ENCODE measurements around the gene PRDM12.

Gene PRDM12

DNA sequence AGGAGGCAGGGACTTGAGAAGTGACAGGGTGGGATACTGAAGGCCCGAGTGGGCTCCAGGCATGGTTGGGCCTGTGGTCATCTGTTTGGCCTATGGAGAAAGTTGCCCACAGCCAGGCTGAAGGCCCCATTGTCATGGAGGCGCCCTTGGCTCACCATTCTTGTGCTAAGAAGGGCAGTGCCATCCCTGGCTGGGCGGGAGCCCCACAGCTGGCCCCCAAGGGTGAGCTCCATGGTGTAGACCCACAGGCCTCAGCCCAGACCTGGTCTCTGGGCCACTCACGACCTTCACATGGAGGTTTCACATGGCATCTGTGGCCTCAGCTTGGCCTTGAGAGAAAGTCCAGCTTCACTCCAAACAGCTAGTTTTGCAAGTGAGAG lies 34.3 kb upstream of the PRDM12 start:
- DNase-seq (ENCODE audit: low spot score) = no peak
- Histone ChIP-seq H3K4me2 (ENCODE audit: insufficient read depth, low read length, poor library complexity, severe bottlenecking) (no peak overlapping the region), H3K23ac (ENCODE audit: low read depth, low read length, poor library complexity) (no peak overlapping the region), H3K27ac (replicated peaks; ENCODE audit: low read length) (no peak overlapping the region), H3K18ac (ENCODE audit: low read length) (no peak overlapping the region), H3K14ac (ENCODE audit: low read length) (no peak overlapping the region), H3K4me3 (ENCODE audit: low read length in 2 of 2) (no peak overlapping the region), H2BK120ac (ENCODE audit: low read depth, low read length) (no peak overlapping the region), H3K27me3 (ENCODE audit: control insufficient read depth in 3 of 3, insufficient read depth in 3 of 3, low read depth in 1 of 3, low read length in 3 of 3) (no peaks in the 10 kb centered on the region), H3K9me3 (replicated peaks in 1 of 2; ENCODE audit: control insufficient read depth in 2 of 2, insufficient read depth in 1 of 2, low read depth in 1 of 2, low read length in 2 of 2) (no peaks in the 10 kb centered on the region), H2BK5ac (ENCODE audit: low read length) (no peak overlapping the region), H3K36me3 (replicated peaks in 1 of 2; ENCODE audit: control insufficient read depth in 2 of 2, insufficient read depth in 2 of 2, low read length in 2 of 2) (peaks cover 59 to 88% of the 10 kb centered on the region in 2 donors), H3K79me1 (ENCODE audit: low read depth, low read length) (peaks cover 10% of the 10 kb centered on the region), H2AFZ (ENCODE audit: low read length) (no peak overlapping the region), H2AK5ac (ENCODE audit: low read depth, low read length) (no peak overlapping the region), H4K8ac (ENCODE audit: low read depth, low read length) (no peak overlapping the region), H3K9ac (ENCODE audit: low read depth, low read length, poor library complexity) (no peak overlapping the region), H3K4me1 (ENCODE audit: control insufficient read depth in 2 of 2, insufficient read depth in 1 of 2, low read depth in 1 of 2, low read length in 2 of 2) (peaks cover 4 to 13% of the 10 kb centered on the region in 2 donors), H2BK12ac (ENCODE audit: low read length) (no peak overlapping the region), H3K4ac (ENCODE audit: low read length) (no peak overlapping the region), H2BK15ac (ENCODE audit: low read length) (no peak overlapping the region), H4K91ac (ENCODE audit: low read depth, low read length, poor library complexity) (no peak overlapping the region)
- no CpG with 5 or more reads among the region's 4 CpGs for WGBS, 2 donors (ENCODE audit: extremely low coverage in 2 of 2, insufficient read length in 2 of 2, insufficient replicate concordance in 1 of 2)

DNA sequence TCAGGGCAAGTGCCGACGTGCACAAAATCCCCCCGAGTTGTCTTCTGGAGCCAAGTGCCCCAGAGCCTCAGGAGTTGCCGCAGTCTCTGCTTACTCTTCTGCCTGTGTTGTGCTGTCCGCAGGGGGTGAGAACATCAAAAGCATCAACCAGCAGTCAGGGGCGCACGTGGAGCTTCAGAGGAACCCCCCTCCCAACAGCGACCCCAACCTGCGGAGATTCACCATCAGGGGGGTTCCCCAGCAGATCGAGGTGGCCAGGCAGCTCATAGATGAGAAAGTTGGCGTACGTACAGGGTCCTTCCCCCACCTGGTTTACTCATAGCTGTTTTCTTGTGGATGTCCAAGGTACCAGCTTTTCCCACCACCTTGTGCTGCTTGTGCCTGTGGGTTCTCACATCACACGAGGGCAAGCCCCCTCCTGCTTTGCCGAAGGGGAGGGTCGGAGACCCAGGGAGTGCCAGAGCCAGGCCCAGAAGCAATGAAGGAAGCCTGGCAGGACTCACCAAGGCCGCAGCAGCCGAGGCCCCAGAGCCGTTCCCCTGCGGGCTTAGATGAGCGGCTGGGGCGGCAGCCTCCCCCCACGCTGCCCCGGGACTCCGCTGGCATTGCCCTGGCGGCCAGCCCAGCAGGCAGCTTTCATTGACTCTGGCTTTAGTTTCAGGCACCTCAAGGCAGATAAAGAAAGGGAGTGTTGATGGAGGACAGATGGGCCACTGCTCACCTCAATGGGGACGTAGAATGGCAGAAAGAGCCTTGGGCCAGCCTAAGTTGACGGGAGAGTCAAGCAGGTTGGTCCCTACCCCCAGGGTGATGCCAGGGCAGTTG lies 33.7 kb upstream of the PRDM12 start:
- Histone ChIP-seq H2BK15ac (ENCODE audit: low read length) (no peak overlapping the region), H3K79me1 (ENCODE audit: low read depth, low read length) (peaks cover 10% of the 10 kb centered on the region), H3K14ac (ENCODE audit: low read length) (no peak overlapping the region), H3K4me2 (ENCODE audit: insufficient read depth, low read length, poor library complexity, severe bottlenecking) (no peak overlapping the region), H2BK120ac (ENCODE audit: low read depth, low read length) (no peak overlapping the region), H4K8ac (ENCODE audit: low read depth, low read length) (no peak overlapping the region), H3K4me3 (ENCODE audit: low read length in 2 of 2) (no peak overlapping the region), H3K9ac (ENCODE audit: low read depth, low read length, poor library complexity) (peak overlapping the region; percentile 30), H3K4me1 (ENCODE audit: control insufficient read depth in 2 of 2, insufficient read depth in 1 of 2, low read depth in 1 of 2, low read length in 2 of 2) (peaks cover 4 to 13% of the 10 kb centered on the region in 2 donors), H3K36me3 (replicated peaks in 1 of 2; ENCODE audit: control insufficient read depth in 2 of 2, insufficient read depth in 2 of 2, low read length in 2 of 2) (peaks cover 58 to 87% of the 10 kb centered on the region in 2 donors), H2AK5ac (ENCODE audit: low read depth, low read length) (no peak overlapping the region), H3K18ac (ENCODE audit: low read length) (no peak overlapping the region), H3K27ac (replicated peaks; ENCODE audit: low read length) (no peak overlapping the region), H4K91ac (ENCODE audit: low read depth, low read length, poor library complexity) (no peak overlapping the region), H2AFZ (ENCODE audit: low read length) (no peak overlapping the region), H2BK5ac (ENCODE audit: low read length) (peak overlapping the region; percentile 63), H3K4ac (ENCODE audit: low read length) (no peak overlapping the region), H2BK12ac (ENCODE audit: low read length) (no peak overlapping the region), H3K27me3 (ENCODE audit: control insufficient read depth in 3 of 3, insufficient read depth in 3 of 3, low read depth in 1 of 3, low read length in 3 of 3) (no peaks in the 10 kb centered on the region), H3K9me3 (replicated peaks in 1 of 2; ENCODE audit: control insufficient read depth in 2 of 2, insufficient read depth in 1 of 2, low read depth in 1 of 2, low read length in 2 of 2) (no peaks in the 10 kb centered on the region), H3K23ac (ENCODE audit: low read depth, low read length, poor library complexity) (peak overlapping the region; percentile 28)
- no CpG with 5 or more reads among the region's 27 CpGs for WGBS, 2 donors (ENCODE audit: extremely low coverage in 2 of 2, insufficient read length in 2 of 2, insufficient replicate concordance in 1 of 2)
- DNase-seq (ENCODE audit: low spot score) = no peak

DNA sequence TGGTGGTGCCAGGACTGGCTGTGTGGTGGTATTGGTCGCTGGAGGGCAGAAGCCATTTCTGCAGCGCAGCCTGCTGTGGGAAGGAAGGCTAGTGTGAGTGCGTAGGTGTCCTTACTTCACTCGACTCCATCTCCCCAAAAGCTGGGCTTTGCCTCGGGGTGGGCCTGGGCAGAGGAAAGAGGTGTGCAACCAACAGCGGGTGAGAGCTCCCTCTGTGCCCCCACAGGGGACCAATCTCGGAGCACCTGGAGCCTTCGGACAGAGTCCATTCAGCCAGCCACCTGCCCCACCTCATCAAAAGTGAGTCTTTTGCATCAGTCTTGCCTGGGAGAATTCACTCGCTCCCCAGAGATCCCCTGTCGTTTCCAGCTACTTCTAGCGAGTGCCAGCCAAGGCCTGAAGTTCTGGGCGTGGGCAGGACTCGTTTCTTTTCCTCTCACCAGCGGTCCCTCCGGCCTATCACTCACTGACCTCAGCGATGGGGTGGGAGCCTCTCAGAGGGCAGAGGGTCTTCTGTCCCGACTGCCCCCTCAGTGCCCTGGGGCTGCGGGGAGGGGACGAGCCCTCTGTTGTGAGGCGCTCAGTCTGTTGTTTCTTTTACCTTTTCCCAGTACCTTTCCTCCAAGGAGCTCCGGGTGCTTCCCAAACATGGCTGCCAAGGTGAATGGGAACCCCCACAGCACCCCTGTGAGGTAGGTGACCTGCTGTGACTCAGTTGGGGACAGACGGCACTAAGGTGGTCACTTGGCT lies 32.9 kb upstream of the PRDM12 start:
- no CpG with 5 or more reads among the region's 22 CpGs for whole genome bisulfite sequencing, 2 donors (ENCODE audit: extremely low coverage in 2 of 2, insufficient read length in 2 of 2, insufficient replicate concordance in 1 of 2)
- Histone ChIP-seq H3K36me3 (replicated peaks in 1 of 2; ENCODE audit: control insufficient read depth in 2 of 2, insufficient read depth in 2 of 2, low read length in 2 of 2) (peaks cover 57 to 87% of the 10 kb centered on the region in 2 donors), H3K79me1 (ENCODE audit: low read depth, low read length) (peaks cover 10% of the 10 kb centered on the region), H4K91ac (ENCODE audit: low read depth, low read length, poor library complexity) (no peak overlapping the region), H2BK5ac (ENCODE audit: low read length) (peak overlapping the region; percentile 63), H3K27ac (replicated peaks; ENCODE audit: low read length) (no peak overlapping the region), H2BK15ac (ENCODE audit: low read length) (no peak overlapping the region), H3K27me3 (ENCODE audit: control insufficient read depth in 3 of 3, insufficient read depth in 3 of 3, low read depth in 1 of 3, low read length in 3 of 3) (no peaks in the 10 kb centered on the region), H2AFZ (ENCODE audit: low read length) (no peak overlapping the region), H2BK120ac (ENCODE audit: low read depth, low read length) (no peak overlapping the region), H3K4me3 (ENCODE audit: low read length in 2 of 2) (no peak overlapping the region), H2BK12ac (ENCODE audit: low read length) (no peak overlapping the region), H2AK5ac (ENCODE audit: low read depth, low read length) (no peak overlapping the region), H3K4ac (ENCODE audit: low read length) (no peak overlapping the region), H4K8ac (ENCODE audit: low read depth, low read length) (no peak overlapping the region), H3K9ac (ENCODE audit: low read depth, low read length, poor library complexity) (peak overlapping the region; percentile 30), H3K14ac (ENCODE audit: low read length) (no peak overlapping the region), H3K23ac (ENCODE audit: low read depth, low read length, poor library complexity) (no peak overlapping the region), H3K18ac (ENCODE audit: low read length) (no peak overlapping the region), H3K4me1 (ENCODE audit: control insufficient read depth in 2 of 2, insufficient read depth in 1 of 2, low read depth in 1 of 2, low read length in 2 of 2) (peaks cover 4 to 13% of the 10 kb centered on the region in 2 donors), H3K4me2 (ENCODE audit: insufficient read depth, low read length, poor library complexity, severe bottlenecking) (no peak overlapping the region), H3K9me3 (replicated peaks in 1 of 2; ENCODE audit: control insufficient read depth in 2 of 2, insufficient read depth in 1 of 2, low read depth in 1 of 2, low read length in 2 of 2) (no peaks in the 10 kb centered on the region)
- no peak for DNase-seq (ENCODE audit: low spot score)

DNA sequence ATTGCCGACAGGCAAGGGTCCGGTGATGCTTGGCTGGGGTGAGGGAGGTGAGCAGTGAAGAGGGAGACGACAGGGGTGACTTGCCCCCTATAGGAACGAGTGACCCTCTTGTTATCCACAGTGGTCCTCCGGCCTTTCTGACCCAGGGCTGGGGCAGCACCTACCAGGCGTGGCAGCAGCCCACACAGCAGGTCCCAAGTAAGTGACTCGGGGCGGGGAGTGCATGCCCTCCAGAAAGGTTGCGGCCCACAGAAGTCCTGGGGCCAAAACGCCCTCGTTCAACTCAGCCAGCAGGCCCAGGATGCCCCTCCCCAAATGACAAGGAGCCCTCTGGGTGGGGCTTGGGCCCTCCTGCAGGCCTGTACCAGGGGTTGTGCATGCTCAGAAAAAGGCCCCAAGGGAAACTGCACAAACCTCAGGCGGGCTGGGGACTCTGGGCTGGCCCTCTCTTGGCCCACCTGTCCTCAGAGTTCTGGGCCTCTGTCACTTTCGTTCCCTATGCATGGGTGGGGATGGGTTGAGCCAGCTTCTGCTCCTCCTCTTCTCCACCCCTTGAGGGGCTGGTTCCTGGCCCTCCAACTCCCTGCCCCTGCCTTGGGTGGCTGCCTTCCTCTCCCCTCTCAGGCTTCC lies 32.2 kb upstream of the PRDM12 start:
- Histone ChIP-seq H3K4ac (ENCODE audit: low read length) (no peak overlapping the region), H3K23ac (ENCODE audit: low read depth, low read length, poor library complexity) (no peak overlapping the region), H3K79me1 (ENCODE audit: low read depth, low read length) (peaks cover 10% of the 10 kb centered on the region), H4K8ac (ENCODE audit: low read depth, low read length) (no peak overlapping the region), H2BK5ac (ENCODE audit: low read length) (no peak overlapping the region), H3K4me1 (ENCODE audit: control insufficient read depth in 2 of 2, insufficient read depth in 1 of 2, low read depth in 1 of 2, low read length in 2 of 2) (peaks cover 4 to 13% of the 10 kb centered on the region in 2 donors), H2BK12ac (ENCODE audit: low read length) (no peak overlapping the region), H3K9me3 (replicated peaks in 1 of 2; ENCODE audit: control insufficient read depth in 2 of 2, insufficient read depth in 1 of 2, low read depth in 1 of 2, low read length in 2 of 2) (no peaks in the 10 kb centered on the region), H2AFZ (ENCODE audit: low read length) (no peak overlapping the region), H3K36me3 (replicated peaks in 1 of 2; ENCODE audit: control insufficient read depth in 2 of 2, insufficient read depth in 2 of 2, low read length in 2 of 2) (peaks cover 54 to 87% of the 10 kb centered on the region in 2 donors), H3K14ac (ENCODE audit: low read length) (no peak overlapping the region), H3K27me3 (ENCODE audit: control insufficient read depth in 3 of 3, insufficient read depth in 3 of 3, low read depth in 1 of 3, low read length in 3 of 3) (no peaks in the 10 kb centered on the region), H2BK15ac (ENCODE audit: low read length) (no peak overlapping the region), H3K4me3 (ENCODE audit: low read length in 2 of 2) (no peak overlapping the region), H2BK120ac (ENCODE audit: low read depth, low read length) (no peak overlapping the region), H2AK5ac (ENCODE audit: low read depth, low read length) (no peak overlapping the region), H4K91ac (ENCODE audit: low read depth, low read length, poor library complexity) (no peak overlapping the region), H3K18ac (ENCODE audit: low read length) (no peak overlapping the region), H3K9ac (ENCODE audit: low read depth, low read length, poor library complexity) (peak overlapping the region; percentile 66), H3K4me2 (ENCODE audit: insufficient read depth, low read length, poor library complexity, severe bottlenecking) (no peak overlapping the region), H3K27ac (replicated peaks; ENCODE audit: low read length) (no peak overlapping the region)
- WGBS, 2 donors (ENCODE audit: extremely low coverage in 2 of 2, insufficient read length in 2 of 2, insufficient replicate concordance in 1 of 2) = no CpG with 5 or more reads among the region's 13 CpGs
- DNase-seq (ENCODE audit: low spot score) = no peak
